Adrenal gland (tissue), 12 donors: Measurements from ENCODE around the gene KIR3DL1. TPM values are rescaled to one million over a fixed set of nuclear protein-coding genes. Genes with fewer than 3 reads are reported as not detected.

Experiments used
- polyA plus RNA-seq, 3 donors: library from polyadenylated mRNA; stranded (reverse); fragments of 200-250 nt in 2 of 3; fragments of 350-450 nt in 1 of 3; fragmentation: Illumina TruSeq in 1 of 3; extraction: RNeasy Lipid Tissue Mini Kit (QIAGEN cat#74804) in 1 of 3; gene quantifications; one replicate each; pipeline ENCODE4 v1.2.3, GENCODE V29; 2013 to 2014
- small RNA-seq, 2 donors: library from RNA; depleted of rRNA; stranded (forward); fragments of <200 nt; gene quantifications; one replicate each; pipeline ENCODE3, GENCODE V24; 2016
- total RNA-seq, 9 donors: library from RNA; depleted of rRNA in 4 of 9; stranded (reverse); fragments of >200 nt in 4 of 9; fragments of 120-200 nt in 1 of 9; fragmentation: NEBNext Ultra II Directional in 1 of 9; extraction: Animal tissue kit (Norgen Biotek cat#: 25700) in 1 of 9; gene quantifications; one replicate each; pipeline versions ENCODE4 v1.1.0 to v1.2.4, GENCODE V29; 2013 to 2023
- donor health status: healthy with polysubstance abuse.
- donor health status: Bipolar disorder and iron deficiency.
- donor health status: DM: yes; HTN: yes; CAD: no.
- donor health status: DM: no; HTN: no; CAD: no.
- donor health status: DM: no; HTN: no; CAD: no.
- donor health status: DM: yes; HTN: yes; CAD: no.

The KIR3DL1 gene
- total and polyA plus RNA-seq, 12 donors = 0.09 to 0.11 TPM; not detected in 10

Small RNA genes within 50 kb of the gene (small RNA-seq; reads per million reads assigned to genes)
- gene KIR3DP1 (0 reads per million in 2 donors), gene RNU6-222P (0 to 0.17 reads per million in 2 donors)

Other genes starting within 250 kb of the KIR3DL1 start
- 1 to 10 TPM in 8 of 9 donors, under 1 TPM in 1; 0.55 to 9.2 (median 4.6) TPM for gene LILRA2, start 242.7 kb upstream of the KIR3DL1 start, total RNA-seq
- 10 to 100 TPM in 1 of 3 donors, 1 to 10 TPM in 2; 1.5 to 13.5 (median 2.6) TPM for gene LILRA2, start 242.7 kb upstream of the KIR3DL1 start, polyA plus RNA-seq
- 1 to 10 TPM in 5 of 9 donors, under 1 TPM in 4; 0.30 to 5.5 (median 1.1) TPM for gene LILRA1, start 222.8 kb upstream of the KIR3DL1 start, total RNA-seq
- gene LILRA1, start 222.8 kb upstream of the KIR3DL1 start, polyA plus RNA-seq = 1 to 10 TPM in 1 of 3 donors, under 1 TPM in 2; 0.51 to 3.0 (median 0.88) TPM
- 10 to 100 TPM in 5 of 9 donors, 1 to 10 TPM in 2, under 1 TPM in 2; 0.36 to 20.2 (median 10.1) TPM for gene LILRB1, start 186.0 kb upstream of the KIR3DL1 start, total RNA-seq
- 10 to 100 TPM in 1 of 3 donors, 1 to 10 TPM in 2; 2.4 to 14.7 (median 3.1) TPM for gene LILRB1, start 186.0 kb upstream of the KIR3DL1 start, polyA plus RNA-seq
- gene LILRB4, start 153.5 kb upstream of the KIR3DL1 start, total RNA-seq = 10 to 100 TPM in 6 of 9 donors, 1 to 10 TPM in 1, under 1 TPM in 2; 0.83 to 26.4 (median 10.9) TPM
- 10 to 100 TPM in 1 of 3 donors, 1 to 10 TPM in 2; 2.5 to 12.1 (median 5.0) TPM for gene LILRB4, start 153.5 kb upstream of the KIR3DL1 start, polyA plus RNA-seq
- gene KIR3DL3, start 92.0 kb upstream of the KIR3DL1 start, total RNA-seq = not detected
- gene KIR3DL3, start 92.0 kb upstream of the KIR3DL1 start, polyA plus RNA-seq = not detected
- under 1 TPM in 1 of 9 donors, not detected in 8; 0.28 TPM for gene KIR2DL3, start 78.0 kb upstream of the KIR3DL1 start, total RNA-seq
- under 1 TPM in 1 of 3 donors, not detected in 2; 0.24 TPM for gene KIR2DL3, start 78.0 kb upstream of the KIR3DL1 start, polyA plus RNA-seq
- not detected for gene KIR2DL1, start 46.7 kb upstream of the KIR3DL1 start, total RNA-seq
- gene KIR2DL1, start 46.7 kb upstream of the KIR3DL1 start, polyA plus RNA-seq = under 1 TPM in 1 of 3 donors, not detected in 2; 0.15 TPM
- gene KIR2DL4, start 12.9 kb upstream of the KIR3DL1 start, total RNA-seq = under 1 TPM in 2 of 9 donors, not detected in 7; 0.34 to 0.36 TPM
- gene KIR2DL4, start 12.9 kb upstream of the KIR3DL1 start, polyA plus RNA-seq = under 1 TPM in 2 of 3 donors, not detected in 1; 0.07 to 0.31 TPM
- not detected for gene KIR2DS4, start 16.2 kb downstream of the KIR3DL1 start, total RNA-seq
- gene KIR2DS4, start 16.2 kb downstream of the KIR3DL1 start, polyA plus RNA-seq = under 1 TPM in 1 of 3 donors, not detected in 2; 0.16 TPM
- gene KIR3DL2, start 34.0 kb downstream of the KIR3DL1 start, total RNA-seq = not detected
- under 1 TPM in 2 of 3 donors, not detected in 1; 0.03 to 0.15 TPM for gene KIR3DL2, start 34.0 kb downstream of the KIR3DL1 start, polyA plus RNA-seq
- gene FCAR, start 57.8 kb downstream of the KIR3DL1 start, total RNA-seq = 1 to 10 TPM in 2 of 9 donors, under 1 TPM in 4, not detected in 3; 0.27 to 3.3 (median 0.61) TPM
- gene FCAR, start 57.8 kb downstream of the KIR3DL1 start, polyA plus RNA-seq = under 1 TPM in 2 of 3 donors, not detected in 1; 0.13 to 0.24 TPM
- under 1 TPM in 2 of 9 donors, not detected in 7; 0.17 to 0.55 TPM for gene NCR1, start 89.7 kb downstream of the KIR3DL1 start, total RNA-seq
- not detected for gene NCR1, start 89.7 kb downstream of the KIR3DL1 start, polyA plus RNA-seq
- gene NLRP7, start 131.1 kb downstream of the KIR3DL1 start, total RNA-seq = not detected
- under 1 TPM in 1 of 3 donors, not detected in 2; 0.05 TPM for gene NLRP7, start 131.1 kb downstream of the KIR3DL1 start, polyA plus RNA-seq
- gene NLRP2, start 149.9 kb downstream of the KIR3DL1 start, total RNA-seq = 1 to 10 TPM in 5 of 9 donors, under 1 TPM in 4; 0.34 to 4.4 (median 1.3) TPM
- 1 to 10 TPM in 2 of 3 donors, under 1 TPM in 1; 0.08 to 3.9 (median 2.3) TPM for gene NLRP2, start 149.9 kb downstream of the KIR3DL1 start, polyA plus RNA-seq
- under 1 TPM in 2 of 9 donors, not detected in 7; 0.11 to 0.22 TPM for gene GP6, start 221.8 kb downstream of the KIR3DL1 start, total RNA-seq
- gene GP6, start 221.8 kb downstream of the KIR3DL1 start, polyA plus RNA-seq = under 1 TPM in 1 of 3 donors, not detected in 2; 0.07 TPM
- gene RDH13, start 246.7 kb downstream of the KIR3DL1 start, total RNA-seq = 10 to 100 TPM in 6 of 9 donors, 1 to 10 TPM in 3; 6.8 to 27.9 (median 10.6) TPM
- 1 to 10 TPM; 7.2 to 8.5 (median 7.9) TPM for gene RDH13, start 246.7 kb downstream of the KIR3DL1 start, polyA plus RNA-seq